Measurements from ENCODE around the gene MAP3K7CL.

Gene MAP3K7CL

DNA sequence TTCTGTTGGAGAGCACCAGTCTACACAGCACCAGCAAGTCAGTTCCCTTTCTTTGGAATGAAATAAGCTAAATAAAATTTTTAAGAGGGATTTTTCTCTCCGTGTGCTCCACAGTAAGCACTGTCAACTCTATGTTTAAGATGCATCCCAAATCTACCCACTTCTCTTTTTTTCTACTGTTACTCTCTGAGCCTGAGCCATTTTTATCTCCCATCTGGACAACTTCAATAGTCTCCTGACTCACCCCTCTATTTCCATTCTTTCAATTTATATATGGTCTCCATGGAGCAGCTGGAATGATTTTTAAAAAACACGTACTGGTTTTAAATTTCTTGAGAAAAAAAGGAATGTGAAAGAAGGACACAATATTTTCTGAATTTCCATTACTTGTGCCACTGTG lies 32.3 kb upstream of the MAP3K7CL start:
- TF ChIP-seq, protein P1, sequence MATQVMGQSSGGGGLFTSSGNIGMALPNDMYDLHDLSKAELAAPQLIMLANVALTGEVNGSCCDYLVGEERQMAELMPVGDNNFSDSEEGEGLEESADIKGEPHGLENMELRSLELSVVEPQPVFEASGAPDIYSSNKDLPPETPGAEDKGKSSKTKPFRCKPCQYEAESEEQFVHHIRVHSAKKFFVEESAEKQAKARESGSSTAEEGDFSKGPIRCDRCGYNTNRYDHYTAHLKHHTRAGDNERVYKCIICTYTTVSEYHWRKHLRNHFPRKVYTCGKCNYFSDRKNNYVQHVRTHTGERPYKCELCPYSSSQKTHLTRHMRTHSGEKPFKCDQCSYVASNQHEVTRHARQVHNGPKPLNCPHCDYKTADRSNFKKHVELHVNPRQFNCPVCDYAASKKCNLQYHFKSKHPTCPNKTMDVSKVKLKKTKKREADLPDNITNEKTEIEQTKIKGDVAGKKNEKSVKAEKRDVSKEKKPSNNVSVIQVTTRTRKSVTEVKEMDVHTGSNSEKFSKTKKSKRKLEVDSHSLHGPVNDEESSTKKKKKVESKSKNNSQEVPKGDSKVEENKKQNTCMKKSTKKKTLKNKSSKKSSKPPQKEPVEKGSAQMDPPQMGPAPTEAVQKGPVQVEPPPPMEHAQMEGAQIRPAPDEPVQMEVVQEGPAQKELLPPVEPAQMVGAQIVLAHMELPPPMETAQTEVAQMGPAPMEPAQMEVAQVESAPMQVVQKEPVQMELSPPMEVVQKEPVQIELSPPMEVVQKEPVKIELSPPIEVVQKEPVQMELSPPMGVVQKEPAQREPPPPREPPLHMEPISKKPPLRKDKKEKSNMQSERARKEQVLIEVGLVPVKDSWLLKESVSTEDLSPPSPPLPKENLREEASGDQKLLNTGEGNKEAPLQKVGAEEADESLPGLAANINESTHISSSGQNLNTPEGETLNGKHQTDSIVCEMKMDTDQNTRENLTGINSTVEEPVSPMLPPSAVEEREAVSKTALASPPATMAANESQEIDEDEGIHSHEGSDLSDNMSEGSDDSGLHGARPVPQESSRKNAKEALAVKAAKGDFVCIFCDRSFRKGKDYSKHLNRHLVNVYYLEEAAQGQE (IDR thresholded peaks at IDR 0.05; ENCODE audit: insufficient read depth in 1 of 2, low read depth in 2 of 2, low read length in 2 of 2): no peak
- TF ChIP-seq FOXP2 (optimal IDR thresholded peaks at IDR 0.05; ENCODE audit: borderline replicate concordance, extremely low read depth, extremely low read length, insufficient read depth) (no peak), TAF1 (IDR thresholded peaks at IDR 0.05; ENCODE audit: borderline replicate concordance, insufficient read depth, low read length) (no peak), SIN3A (IDR thresholded peaks at IDR 0.05; ENCODE audit: borderline replicate concordance, insufficient read depth, low read length) (no peak), POLR2AphosphoS5 (IDR thresholded peaks at IDR 0.05; ENCODE audit: low read depth, low read length) (no peak)

DNA sequence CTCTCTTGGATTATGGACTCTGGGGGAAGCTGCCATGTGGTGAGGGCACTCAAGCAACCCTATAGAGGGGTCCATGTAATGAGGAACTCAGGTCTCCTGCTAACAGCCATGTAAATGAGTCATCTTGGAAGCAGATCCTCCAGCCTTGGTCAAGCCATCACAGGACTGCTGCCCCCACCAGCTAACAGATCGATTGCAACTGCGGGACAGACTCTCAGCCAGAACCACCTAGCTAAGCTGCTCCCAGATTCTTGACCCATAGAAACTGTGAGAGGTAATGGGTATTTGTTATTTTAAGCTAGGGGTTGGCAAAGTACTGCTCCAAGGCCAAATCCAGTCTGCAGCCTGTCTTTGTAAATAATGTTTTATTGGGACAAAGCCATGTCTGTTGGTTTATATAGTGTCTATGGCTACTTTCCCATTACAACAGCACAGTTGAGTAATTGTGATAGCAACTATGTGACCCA lies 27.6 kb upstream of the MAP3K7CL start:
- no peak for TF ChIP-seq TAF1 (IDR thresholded peaks at IDR 0.05; ENCODE audit: borderline replicate concordance, insufficient read depth, low read length)
- TF ChIP-seq, protein P1 (IDR thresholded peaks at IDR 0.05; ENCODE audit: insufficient read depth in 1 of 2, low read depth in 2 of 2, low read length in 2 of 2): no peak
- TF ChIP-seq SIN3A (IDR thresholded peaks at IDR 0.05; ENCODE audit: borderline replicate concordance, insufficient read depth, low read length): no peak
- no peak for TF ChIP-seq FOXP2 (optimal IDR thresholded peaks at IDR 0.05; ENCODE audit: borderline replicate concordance, extremely low read depth, extremely low read length, insufficient read depth)
- no peak for TF ChIP-seq POLR2AphosphoS5 (IDR thresholded peaks at IDR 0.05; ENCODE audit: low read depth, low read length)

DNA sequence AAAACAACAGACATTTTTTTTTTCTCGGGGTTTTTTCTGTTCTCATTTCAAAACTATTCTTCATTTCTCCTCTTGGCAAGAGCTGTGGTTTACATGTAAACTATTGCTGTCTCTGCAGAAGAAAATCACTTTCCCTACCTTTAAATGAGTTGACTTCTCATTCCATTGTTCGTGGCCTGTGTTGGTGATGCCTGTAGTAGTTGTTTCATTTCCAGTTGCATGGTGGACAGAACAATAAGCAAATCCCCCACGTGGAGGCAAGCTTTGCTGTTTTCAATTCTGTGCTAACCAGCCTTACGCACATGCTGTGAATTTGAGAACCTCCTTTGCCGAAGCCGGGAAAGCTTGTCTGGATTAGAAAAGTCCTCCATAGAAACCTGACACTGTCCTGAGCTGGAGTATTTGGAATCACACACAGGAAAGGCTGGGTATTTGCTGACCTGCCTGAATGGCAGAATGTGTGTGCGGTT lies 26.2 kb upstream of the MAP3K7CL start:
- no peak for TF ChIP-seq SIN3A (IDR thresholded peaks at IDR 0.05; ENCODE audit: borderline replicate concordance, insufficient read depth, low read length)
- TF ChIP-seq TAF1 (IDR thresholded peaks at IDR 0.05; ENCODE audit: borderline replicate concordance, insufficient read depth, low read length): no peak
- no peak for TF ChIP-seq POLR2AphosphoS5 (IDR thresholded peaks at IDR 0.05; ENCODE audit: low read depth, low read length)
- TF ChIP-seq, protein P1 (IDR thresholded peaks at IDR 0.05; ENCODE audit: insufficient read depth in 1 of 2, low read depth in 2 of 2, low read length in 2 of 2): no peak
- no peak for TF ChIP-seq FOXP2 (optimal IDR thresholded peaks at IDR 0.05; ENCODE audit: borderline replicate concordance, extremely low read depth, extremely low read length, insufficient read depth)

DNA sequence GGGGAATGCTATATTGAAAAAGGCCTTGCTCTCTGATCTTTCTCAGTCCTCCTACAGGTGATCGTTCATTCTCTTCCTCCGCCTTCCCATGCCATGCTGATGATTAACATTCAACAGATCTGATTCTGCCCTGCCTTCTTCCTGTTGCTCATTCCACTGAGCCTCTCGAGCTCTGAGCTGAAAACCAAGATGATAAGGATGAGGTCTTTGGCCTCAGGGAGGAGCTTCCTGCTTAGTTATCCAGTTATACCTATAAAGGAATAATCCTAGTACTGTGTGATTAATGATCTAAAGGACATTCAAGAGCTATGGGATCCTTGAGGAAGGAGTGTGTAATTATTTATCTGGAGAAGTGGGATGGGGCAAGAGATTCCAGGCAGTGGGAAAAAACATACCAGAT lies 25.2 kb upstream of the MAP3K7CL start:
- no peak for TF ChIP-seq TAF1 (IDR thresholded peaks at IDR 0.05; ENCODE audit: borderline replicate concordance, insufficient read depth, low read length)
- no peak for TF ChIP-seq FOXP2 (optimal IDR thresholded peaks at IDR 0.05; ENCODE audit: borderline replicate concordance, extremely low read depth, extremely low read length, insufficient read depth)
- TF ChIP-seq, protein P1 (IDR thresholded peaks at IDR 0.05; ENCODE audit: insufficient read depth in 1 of 2, low read depth in 2 of 2, low read length in 2 of 2): no peak
- no peak for TF ChIP-seq SIN3A (IDR thresholded peaks at IDR 0.05; ENCODE audit: borderline replicate concordance, insufficient read depth, low read length)
- TF ChIP-seq POLR2AphosphoS5 (IDR thresholded peaks at IDR 0.05; ENCODE audit: low read depth, low read length): no peak
